ENCODE results near the gene GPATCH8.
A peak's percentile ranks its signal among the peaks of the same experiment; 100 is the strongest.
"Not testable (repeated sequence)": the region's sequence is repeated elsewhere in the genome, so short reads cannot be mapped to it uniquely, and the experiment has no call there.

GPATCH8 gene

GRCh38 chr17:44527954-44528353, 24.7 kb upstream of the GPATCH8 start:
- DNase-seq (ENCODE audit: extremely low read depth in 1 of 2, low read depth in 1 of 2), result no peak

- no peak for DNase-seq (ENCODE audit: extremely low read depth in 1 of 2, low read depth in 1 of 2)
Observed at GRCh38 chr17:44527102-44527501, 23.9 kb upstream of the GPATCH8 start.

GRCh38 chr17:44523672-44523972, 20.4 kb upstream of the GPATCH8 start:
- no peak for DNase-seq (ENCODE audit: extremely low read depth in 1 of 2, low read depth in 1 of 2)

DNA sequence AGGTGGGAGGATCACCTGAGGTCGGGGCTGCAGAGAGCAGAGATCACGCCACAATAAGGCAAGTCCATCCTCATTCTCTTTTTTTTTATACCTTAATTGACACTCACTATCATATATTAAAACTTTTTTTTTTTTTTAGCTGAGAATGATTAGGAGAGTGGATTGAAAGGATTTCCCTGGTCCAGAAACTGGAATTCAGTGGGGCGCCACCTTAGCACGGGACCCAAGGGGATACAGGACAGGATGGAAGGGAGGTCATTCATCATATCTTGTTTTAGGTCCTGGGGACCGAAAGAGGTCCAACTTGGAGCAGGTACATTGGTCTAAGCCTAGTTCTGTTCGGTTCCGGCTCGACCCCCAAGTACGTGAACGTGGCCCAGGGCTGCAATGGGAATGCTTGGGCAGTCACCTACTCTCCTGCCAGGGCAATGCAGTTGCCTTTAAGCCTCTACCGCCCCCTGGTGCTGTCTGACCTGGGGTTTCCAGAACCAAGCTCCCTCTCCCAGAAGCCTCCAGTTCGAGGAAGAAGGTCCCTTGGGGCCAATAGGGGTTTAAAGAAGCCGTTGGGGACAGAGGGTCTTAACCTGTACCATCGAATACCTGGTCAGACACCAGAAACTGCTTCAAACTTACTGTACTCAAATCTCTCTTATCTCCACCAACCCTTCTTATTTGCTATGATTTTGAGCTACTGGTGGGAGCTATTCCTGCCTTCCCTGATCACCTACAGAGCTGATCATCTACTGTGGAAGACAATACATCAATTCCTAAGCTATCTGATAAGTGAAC, 19.9 kb upstream of the GPATCH8 start:
- DNase-seq (ENCODE audit: extremely low read depth in 1 of 2, low read depth in 1 of 2), result peak; percentile 27 to 67

- DNase-seq (ENCODE audit: extremely low read depth in 1 of 2, low read depth in 1 of 2), result no peak
Observed at GRCh38 chr17:44518032-44518431, 14.8 kb upstream of the GPATCH8 start.

DNA sequence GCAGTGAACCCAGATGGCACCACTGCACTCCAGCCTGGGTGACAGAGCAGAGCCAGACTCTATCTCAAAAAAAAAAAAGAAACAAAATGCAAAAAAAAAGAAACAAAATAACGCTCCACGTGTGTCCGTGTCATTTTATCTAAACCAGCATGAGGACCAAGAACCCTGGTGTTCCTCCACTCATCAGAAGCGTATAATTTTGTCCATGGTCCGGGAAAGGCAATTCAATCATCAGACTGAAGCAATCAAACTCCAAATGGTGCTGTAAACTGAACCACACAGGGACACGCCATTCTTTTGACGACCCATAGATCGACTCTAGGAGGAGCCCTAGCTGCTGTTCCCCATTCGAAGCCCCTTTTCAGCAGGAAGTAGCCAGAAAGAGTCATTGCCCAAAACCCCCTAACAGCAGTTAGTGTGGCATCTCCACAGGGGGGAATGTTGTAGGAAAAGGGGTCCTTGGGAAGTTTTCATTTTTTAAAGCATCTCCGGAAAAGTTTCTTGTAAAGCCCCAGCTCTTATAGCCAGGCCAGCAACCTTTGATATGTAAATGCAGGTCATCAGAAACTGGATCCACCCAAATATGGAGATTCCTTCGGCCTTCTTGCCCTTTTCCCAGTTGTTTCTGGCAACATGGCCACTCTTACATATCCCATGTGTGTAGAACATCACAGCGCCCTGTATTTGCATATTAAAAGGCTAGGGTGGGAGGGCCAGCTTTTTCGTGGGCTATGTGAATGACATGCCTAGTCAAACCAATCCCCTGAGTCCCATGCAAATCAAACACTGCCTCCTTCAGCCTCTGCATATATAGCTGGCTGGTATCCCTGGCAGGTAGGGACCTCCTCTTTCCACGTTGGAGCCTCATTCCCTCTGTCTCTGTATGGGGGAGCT, 8.3 kb upstream of the GPATCH8 start:
- DNase-seq (ENCODE audit: extremely low read depth in 1 of 2, low read depth in 1 of 2), result not testable (repeated sequence)

- not testable (repeated sequence) for DNase-seq (ENCODE audit: extremely low read depth in 1 of 2, low read depth in 1 of 2)
Observed at GRCh38 chr17:44506939-44507604, 3.9 kb upstream of the GPATCH8 start.

GRCh38 chr17:44502598-44503146, 534 bp downstream of the GPATCH8 start:
- DNase-seq (ENCODE audit: extremely low read depth in 1 of 2, low read depth in 1 of 2), result no peak

GRCh38 chr17:44501866-44502375, 1.3 kb downstream of the GPATCH8 start:
- no peak for DNase-seq (ENCODE audit: extremely low read depth in 1 of 2, low read depth in 1 of 2)

DNA sequence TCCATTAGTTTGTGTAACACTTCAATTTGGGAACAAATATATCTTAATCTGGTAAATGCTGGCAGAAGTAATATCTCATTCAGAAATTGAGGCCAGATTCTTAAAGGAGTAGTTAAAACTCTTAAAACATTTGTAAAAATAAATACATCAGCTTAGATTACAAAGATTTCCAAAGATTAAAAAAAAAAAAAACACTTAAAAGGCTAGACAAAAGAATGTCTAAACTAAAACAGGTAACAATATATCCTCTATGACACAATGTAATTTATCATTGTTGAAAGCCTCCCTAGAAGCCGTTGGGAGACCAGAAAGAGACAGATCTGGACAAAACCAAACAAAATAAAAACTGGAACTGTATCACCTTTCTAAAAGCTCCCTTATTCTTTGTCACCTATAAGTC, 3.5 kb downstream of the GPATCH8 start:
- no peak for DNase-seq (ENCODE audit: extremely low read depth in 1 of 2, low read depth in 1 of 2)

GRCh38 chr17:44496815-44497214, 6.4 kb downstream of the GPATCH8 start:
- DNase-seq (ENCODE audit: extremely low read depth in 1 of 2, low read depth in 1 of 2), result no peak

DNA sequence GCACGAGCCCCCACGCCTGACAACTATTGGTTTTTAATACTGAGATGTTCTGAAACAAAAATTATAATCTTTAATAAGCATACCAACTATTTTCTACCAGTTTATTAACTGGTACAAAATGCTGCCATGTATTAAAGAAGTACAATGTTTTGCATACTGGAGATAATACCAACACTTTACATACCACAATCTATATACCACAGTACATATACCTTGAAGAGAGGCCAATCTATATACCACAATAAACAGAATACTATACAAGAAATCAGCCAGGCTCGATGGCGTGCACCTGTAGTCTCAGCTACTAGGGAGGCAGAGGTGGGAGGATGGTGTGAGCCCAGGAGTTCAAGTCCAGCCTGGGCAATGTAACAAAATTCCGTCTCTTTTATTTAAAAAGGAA, 9.9 kb downstream of the GPATCH8 start:
- DNase-seq (ENCODE audit: extremely low read depth in 1 of 2, low read depth in 1 of 2), result no peak

- no peak for DNase-seq (ENCODE audit: extremely low read depth in 1 of 2, low read depth in 1 of 2)
Observed at GRCh38 chr17:44492706-44493272, 10.4 kb downstream of the GPATCH8 start.

- no peak for DNase-seq (ENCODE audit: extremely low read depth in 1 of 2, low read depth in 1 of 2)
Observed at GRCh38 chr17:44489581-44489980, 13.6 kb downstream of the GPATCH8 start.

DNA sequence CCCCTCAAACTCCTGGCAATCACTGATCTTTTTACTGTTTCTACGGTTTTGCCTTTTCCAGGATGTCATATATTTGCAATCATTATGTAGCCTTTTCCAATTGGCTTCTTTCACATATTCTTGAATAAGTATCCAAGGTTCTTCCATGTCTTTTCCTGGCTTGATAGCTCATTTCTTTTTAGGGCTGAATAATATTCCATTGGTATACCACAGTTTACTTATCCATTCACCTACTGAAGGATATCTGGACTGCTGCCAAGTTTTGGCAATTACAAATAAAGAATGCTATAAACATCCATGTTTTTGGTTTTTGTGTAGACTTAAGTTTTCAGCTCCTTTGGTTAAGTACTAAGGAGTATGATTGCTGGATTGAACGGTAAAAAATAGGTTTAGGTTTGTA, 16.0 kb downstream of the GPATCH8 start:
- DNase-seq (ENCODE audit: extremely low read depth in 1 of 2, low read depth in 1 of 2), result no peak

DNA sequence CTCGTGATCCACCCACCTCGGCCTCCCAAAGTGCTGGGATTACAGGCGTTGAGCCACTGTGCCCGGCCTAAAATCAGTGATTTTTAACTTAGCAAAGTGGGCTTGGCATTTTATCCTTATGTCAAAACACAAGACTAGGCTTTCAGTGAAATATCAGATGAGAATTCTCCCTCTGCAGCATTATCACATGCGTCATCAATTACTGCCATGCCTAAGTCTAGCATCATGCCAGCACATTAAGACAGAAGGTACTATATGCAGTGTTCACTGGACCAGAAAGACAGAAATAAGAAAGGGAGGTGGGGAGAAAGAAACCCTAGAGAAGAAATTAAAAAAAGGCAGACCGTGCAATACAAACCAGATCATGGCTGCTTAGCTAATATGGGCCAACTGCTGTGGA, 29.8 kb downstream of the GPATCH8 start:
- DNase-seq (ENCODE audit: extremely low read depth in 1 of 2, low read depth in 1 of 2), result no peak

GRCh38 chr17:44469676-44470075, 33.5 kb downstream of the GPATCH8 start:
- no peak for DNase-seq (ENCODE audit: extremely low read depth in 1 of 2, low read depth in 1 of 2)

DNA sequence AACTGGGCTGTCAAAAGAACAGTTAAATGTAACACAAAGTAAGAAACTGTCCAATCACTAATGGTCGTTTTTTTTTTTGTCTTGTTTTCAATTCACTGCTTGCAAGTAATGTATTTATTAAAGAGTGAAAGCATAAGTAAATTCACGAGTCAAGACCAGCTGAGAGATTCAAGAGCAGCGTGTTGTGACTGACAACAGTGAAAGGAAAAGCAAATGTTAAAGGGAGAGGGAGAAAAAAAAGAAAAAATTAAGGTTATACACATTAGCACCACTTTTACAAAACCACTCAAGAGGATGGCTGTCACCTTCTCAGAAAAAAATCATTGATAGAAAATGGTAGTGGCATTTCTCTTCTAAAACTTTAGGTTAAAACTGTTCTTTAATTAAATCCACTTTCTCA, 36.1 kb downstream of the GPATCH8 start:
- DNase-seq (ENCODE audit: extremely low read depth in 1 of 2, low read depth in 1 of 2), result no peak

DNA sequence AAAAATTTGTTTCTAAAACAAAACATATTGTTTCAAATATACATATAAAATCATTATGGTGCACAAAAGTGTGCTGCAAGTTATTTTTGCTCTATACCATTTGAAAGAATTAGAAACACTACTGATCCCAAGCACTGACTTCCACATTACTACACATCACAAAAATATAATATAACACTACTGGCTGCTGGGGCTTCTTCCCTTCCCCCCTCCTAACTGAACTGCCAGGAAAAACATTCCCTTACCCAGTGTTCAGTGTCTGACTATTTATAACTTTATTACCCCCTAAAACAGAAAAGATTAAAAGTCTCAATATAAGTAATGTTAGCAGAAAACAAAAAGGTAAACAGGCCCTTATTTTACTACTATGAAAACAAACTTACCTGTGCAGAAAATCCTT, 36.9 kb downstream of the GPATCH8 start:
- DNase-seq (ENCODE audit: extremely low read depth in 1 of 2, low read depth in 1 of 2), result no peak

GRCh38 chr17:44465897-44466296, 37.3 kb downstream of the GPATCH8 start:
- no peak for DNase-seq (ENCODE audit: extremely low read depth in 1 of 2, low read depth in 1 of 2)

DNA sequence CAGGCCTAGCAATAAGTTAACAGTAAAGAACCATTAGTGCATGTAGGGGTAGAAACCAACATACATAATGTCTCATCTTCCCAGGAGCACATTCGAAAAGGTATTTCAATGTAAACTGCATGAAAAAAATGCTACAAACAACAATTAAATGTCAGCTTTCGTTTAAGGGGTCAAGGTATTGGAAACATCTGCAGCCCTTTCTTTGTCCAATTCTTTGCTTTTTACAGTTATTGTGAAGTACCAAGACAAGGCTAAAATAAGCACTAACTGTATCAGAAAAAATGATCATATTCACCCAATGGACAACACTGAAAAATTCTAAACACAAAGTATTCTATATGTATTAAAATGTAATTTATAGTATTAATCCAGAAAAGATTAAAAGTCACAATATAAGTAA, 37.9 kb downstream of the GPATCH8 start:
- no peak for DNase-seq (ENCODE audit: extremely low read depth in 1 of 2, low read depth in 1 of 2)

All from stimulated activated CD8-positive, alpha-beta memory T cell treated with anti-CD3 and anti-CD28 coated beads, Interleukin-7, amount 100 ng/mL, for 48 hours (primary cell).